Posterior cingulate gyrus (tissue), 11 donors: ENCODE results near the gene MOB4.
"Not testable (repeated sequence)": the region's sequence is repeated elsewhere in the genome, so short reads cannot be mapped to it uniquely, and the experiment has no call there.

ENCODE experiments used
- DNase-seq, 10 donors: peaks; one replicate each; pipeline versions ENCODE4 v3.0.0 to v3.0.0-alpha.2; 2020 to 2021; ENCODE audit warnings: mixed read lengths in 3 of 10
- intact Hi-C: fragments of 100-400 bp; cut with DNase I; formaldehyde crosslinking; loops from one replicate; pipeline ENCODE4 v1.15.1; 2023

The MOB4 gene

GRCh38 chr2:197576631-197577030, 60.8 kb downstream of the MOB4 start:
- no peak for DNase-seq
- intact Hi-C loops = no loop called here

GRCh38 chr2:197577446-197577845, 61.6 kb downstream of the MOB4 start:
- intact Hi-C loops = no loop called here

GRCh38 chr2:197578294-197578693, 62.4 kb downstream of the MOB4 start:
- intact Hi-C loops, DNase-seq: not testable (repeated sequence)

More at GRCh38 chr2:197577446-197577845, 61.6 kb downstream of the MOB4 start:
- peak in 1 of 10 donors; percentile 17 for DNase-seq

- intact Hi-C loops, DNase-seq: not testable (repeated sequence)
Measured at GRCh38 chr2:197580166-197580565, 64.3 kb downstream of the MOB4 start.

- intact Hi-C loops, DNase-seq: not testable (repeated sequence)
Measured at GRCh38 chr2:197587255-197587654, 71.4 kb downstream of the MOB4 start.

GRCh38 chr2:197591339-197592072, 75.6 kb downstream of the MOB4 start:
- intact Hi-C loops = no loop called here
- DNase-seq = no peak

- DNase-seq = no peak
- intact Hi-C loops = no loop called here
Measured at GRCh38 chr2:197596766-197597165, 80.9 kb downstream of the MOB4 start.

- intact Hi-C loops = no loop called here
- DNase-seq = no peak
Measured at GRCh38 chr2:197597166-197597565, 81.3 kb downstream of the MOB4 start.

- DNase-seq = no peak
Measured at GRCh38 chr2:197598450-197598849, 82.6 kb downstream of the MOB4 start.

GRCh38 chr2:197599285-197599965, 83.6 kb downstream of the MOB4 start:
- DNase-seq = no peak
- intact Hi-C loops = no loop called here

More at GRCh38 chr2:197598450-197598849, 82.6 kb downstream of the MOB4 start:
- intact Hi-C loops = no loop called here

- DNase-seq = no peak
- intact Hi-C loops = no loop called here
Measured at GRCh38 chr2:197600306-197600705, 84.4 kb downstream of the MOB4 start.

GRCh38 chr2:197601726-197602125, 85.9 kb downstream of the MOB4 start:
- intact Hi-C loops = no loop called here

More at GRCh38 chr2:197601726-197602125, 85.9 kb downstream of the MOB4 start:
- DNase-seq = no peak
